C1 segment of cervical spinal cord (tissue), 14 donors: Measurements from ENCODE around the gene TUSC2.

Experiments
- DNase-seq, 14 donors: peaks; one replicate each; lab custom pipeline; 2025; lab: John Stamatoyannopoulos, UW

TUSC2 gene

DNA sequence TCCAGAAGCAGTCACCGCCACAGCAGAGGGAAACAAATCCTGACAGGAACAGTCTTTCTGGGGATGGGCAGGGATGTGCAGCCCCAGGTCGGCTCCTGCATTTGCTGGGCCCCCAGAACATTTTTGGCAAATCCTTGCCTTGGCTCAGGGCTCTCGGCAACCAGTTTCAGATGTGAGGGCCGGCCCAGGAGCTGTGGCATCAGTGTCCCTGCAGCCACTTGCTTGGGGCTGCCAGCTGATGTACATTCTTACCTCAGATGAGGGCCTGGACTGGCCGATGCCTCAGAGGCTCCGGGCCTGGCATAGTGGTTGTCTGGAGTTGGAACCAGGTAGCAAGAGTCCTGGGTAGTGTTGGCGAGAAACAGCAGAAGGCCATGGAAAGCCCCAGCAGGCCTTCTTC lies 26.8 kb upstream of the TUSC2 start:
- DNase-seq, result no peak

DNA sequence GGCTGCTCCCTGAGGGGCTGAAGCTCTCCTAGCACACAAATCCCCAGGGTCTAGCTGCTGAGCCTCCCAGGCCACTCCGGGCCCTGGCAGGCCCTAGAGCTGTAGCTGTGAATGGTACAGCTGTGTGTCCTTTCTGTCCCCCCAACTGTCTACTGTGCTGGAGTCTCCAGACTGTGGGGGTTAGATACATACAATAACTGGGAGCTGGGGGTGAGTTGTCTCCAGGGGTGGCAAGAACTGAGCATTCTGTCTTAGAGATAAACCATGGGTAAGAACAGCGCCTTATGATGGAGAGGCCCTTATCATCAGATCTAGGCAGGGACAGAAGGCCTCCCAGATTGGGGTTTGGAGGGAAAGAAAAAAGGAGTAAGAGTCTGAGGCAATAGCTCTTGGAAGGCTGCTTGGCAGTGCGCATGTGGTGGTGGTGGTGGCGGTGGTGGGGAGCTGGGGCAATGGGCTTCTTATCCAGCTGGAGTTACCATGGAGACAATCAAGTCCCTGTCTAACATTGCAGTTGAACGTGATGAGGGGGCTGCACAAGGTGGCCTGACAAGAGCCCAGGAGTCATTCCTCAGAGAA lies 26.3 kb upstream of the TUSC2 start:
- no peak for DNase-seq

DNA sequence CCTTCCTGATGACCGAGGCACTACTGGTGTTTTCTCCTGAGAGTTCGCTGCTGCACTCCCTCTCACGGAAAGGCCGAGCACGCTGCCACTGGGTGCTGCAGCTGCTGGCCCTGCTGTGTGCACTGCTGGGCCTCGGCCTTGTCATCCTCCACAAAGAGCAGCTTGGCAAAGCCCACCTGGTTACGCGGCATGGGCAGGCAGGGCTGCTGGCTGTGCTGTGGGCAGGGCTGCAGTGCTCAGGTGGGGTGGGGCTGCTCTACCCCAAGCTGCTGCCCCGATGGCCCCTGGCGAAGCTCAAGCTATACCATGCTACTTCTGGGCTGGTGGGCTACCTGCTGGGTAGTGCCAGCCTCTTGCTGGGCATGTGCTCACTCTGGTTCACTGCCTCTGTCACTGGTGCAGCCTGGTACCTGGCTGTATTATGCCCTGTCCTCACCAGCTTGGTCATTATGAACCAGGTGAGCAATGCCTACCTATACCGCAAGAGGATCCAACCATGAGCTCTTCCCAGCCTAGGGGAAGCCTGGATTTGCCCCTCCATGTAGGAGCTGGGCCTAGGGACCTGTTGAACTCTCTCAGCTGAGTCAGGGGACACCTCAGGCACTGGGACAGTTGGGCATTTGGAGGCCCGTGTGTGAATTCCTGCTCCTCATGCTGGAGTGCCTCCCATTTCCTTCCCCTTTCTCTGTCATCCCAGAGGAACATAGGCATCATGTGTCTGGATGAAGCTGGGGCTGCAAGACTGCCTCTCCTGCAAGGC lies 25.4 kb upstream of the TUSC2 start:
- no peak for DNase-seq

DNA sequence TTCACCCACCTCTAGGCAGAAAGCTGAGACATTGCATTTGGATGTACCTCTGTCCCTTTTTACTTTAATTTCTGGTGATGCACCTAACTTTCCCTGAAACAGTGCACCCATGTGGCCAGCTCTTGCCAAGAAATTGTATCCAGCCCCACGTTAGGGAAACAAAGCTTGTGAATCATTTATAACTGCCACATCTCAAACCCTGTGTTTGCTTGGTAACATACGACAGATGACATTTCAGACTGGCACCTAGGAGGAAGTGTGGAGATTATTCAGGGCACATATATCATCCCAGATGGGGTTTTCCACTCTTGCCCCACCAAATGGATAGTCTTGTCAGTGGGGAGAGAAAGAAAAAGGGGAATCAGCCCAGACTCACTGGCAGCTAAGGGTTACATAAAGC lies 24.8 kb upstream of the TUSC2 start:
- no peak for DNase-seq

DNA sequence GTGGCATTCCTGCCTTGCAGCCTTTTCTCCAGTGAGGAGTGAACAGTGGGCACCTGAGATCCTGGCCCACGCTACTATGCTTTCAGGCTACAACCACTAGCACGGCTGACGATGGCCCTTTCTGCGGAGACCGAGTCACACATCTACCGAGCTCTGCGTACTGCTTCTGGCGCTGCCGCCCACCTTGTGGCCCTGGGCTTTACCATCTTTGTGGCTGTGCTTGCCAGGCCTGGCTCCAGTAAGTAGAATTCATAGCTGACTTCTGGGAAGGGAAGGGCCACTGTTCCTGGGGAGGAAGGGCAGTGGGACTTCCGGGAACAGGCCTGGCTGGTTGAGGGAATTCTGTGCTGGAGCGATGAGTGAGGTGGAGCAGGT lies 23.3 kb upstream of the TUSC2 start:
- DNase-seq, result no peak

DNA sequence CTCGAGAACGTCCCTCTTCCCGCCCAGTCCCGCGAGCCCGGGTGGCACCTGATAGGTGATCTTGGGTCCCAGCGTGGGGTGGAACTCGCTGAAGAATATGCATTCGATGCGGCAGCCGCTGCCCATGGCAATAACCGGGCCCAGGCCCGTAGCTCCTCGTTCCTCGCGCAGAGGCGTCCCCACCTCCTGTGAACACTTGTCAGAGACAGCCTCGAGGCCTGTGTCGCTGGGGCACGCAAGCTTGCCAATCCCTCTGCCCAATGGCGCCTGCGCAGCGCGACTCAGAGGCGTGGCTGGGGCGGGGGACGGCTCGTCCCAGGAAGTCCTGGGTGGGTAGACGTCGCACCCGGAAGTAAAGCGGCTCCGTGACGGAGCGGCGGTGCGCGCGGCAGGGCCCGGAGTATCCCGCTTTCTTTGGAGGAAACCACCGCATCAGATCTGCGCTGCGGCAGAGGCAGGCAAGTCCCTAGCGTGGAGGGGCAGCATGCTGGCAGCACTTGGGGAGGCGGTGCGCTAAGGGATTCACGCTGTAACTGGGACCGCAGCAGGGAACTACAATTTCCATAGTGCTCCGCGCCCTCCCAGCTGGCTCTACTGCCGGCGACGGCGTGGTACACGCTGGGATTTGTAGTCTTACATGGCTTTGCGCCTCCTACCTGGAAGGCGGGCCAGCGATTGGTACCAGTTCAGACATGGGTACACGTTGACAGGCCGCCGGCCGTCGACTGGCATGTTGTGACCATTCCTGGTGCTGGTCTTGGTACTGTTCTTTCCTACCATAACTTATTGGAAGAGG lies 22.7 kb upstream of the TUSC2 start, which contains the start of the genes CYB561D2 and NPRL2:
CYB561D2 (plus strand) TSS at position 336 of the 796 bp plus-strand sequence. CDS start 572 bp downstream, outside the sequence.
NPRL2 (minus strand) TSS at position 249 of the 796 bp plus-strand sequence; CDS start at position 126, 123 bp downstream.
- peak; percentile 66 to 99 (median 97) for DNase-seq

DNA sequence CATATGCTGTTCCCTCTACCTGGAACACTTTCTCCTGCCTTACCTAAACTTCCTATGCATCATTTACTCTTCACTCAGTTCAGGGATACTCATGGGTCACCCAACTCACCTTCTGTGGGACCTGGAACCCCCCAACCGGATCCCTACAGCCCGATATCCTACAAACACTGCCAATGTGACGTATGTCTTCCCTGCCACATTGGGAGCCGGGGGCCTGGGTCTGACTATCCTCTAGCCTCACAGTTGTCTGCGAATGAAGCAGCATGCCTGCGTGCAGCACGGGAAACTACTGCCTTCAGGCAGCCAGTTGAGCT lies 22.1 kb upstream of the TUSC2 start:
- no peak for DNase-seq

DNA sequence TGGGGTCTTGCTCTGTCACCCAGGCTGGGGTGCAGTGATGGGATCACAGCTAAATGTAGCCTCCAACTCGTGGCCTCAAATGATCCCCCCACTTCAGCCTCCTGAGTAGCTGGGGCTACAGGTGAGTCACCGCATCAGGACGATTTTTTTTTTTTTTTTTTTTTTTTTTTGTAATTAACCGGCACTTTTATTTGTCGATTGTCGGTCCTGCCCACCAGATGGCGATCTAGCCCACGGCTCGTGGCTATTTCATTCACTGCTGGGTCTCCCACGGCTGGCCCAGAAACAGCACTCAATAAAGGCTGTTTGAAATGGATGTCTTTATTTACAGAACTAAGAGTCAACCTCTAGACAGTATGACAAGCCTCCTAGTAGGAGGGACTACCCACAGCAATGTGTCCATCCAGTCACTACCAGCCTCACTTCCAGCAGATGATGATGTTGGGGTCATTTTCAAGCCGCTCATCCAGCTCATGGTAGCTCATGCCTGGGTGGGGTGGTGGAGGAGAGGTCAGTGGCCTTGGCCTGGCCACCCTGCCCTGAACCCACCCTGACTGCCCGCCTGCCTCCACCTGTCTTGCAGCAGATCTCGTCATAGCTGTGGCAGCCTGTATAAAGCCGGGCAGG lies 19.3 kb upstream of the TUSC2 start:
- peak in 10 of 14 donors; percentile 12 to 68 (median 21) for DNase-seq

DNA sequence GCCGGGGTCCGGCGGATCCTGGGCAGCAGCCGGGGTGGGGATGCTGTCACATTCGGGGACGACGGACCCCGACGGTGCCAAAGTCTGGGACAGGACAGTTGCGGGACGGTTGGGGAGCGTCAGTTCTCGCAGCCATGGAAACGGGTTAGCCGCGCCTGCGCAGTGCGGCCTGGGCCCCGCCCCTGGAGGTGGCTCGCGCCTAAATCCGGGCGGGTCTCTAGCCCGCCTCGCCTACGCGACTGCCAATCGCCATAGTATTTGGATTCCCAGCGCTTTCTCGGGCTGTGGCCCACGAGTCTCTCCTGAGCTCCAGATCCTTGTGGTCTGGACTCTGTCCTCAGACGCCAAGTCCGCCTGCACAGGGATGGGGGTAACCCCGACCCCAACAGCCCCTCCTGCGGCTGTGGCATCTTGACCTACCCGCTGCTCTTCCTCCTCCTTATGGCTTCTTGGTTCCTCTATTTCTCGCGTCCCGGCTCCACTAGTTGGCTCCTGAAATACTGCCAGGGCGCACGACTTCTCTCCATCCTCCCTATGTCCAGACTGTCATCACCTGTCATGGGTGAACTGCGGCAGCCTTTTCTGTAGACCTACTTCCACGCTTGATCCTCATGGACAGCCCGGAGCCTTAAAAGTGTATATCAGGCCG lies 17.7 kb upstream of the TUSC2 start, which contains the start of gene ZMYND10:
ZMYND10 (minus strand) TSS at position 147 of the 649 bp plus-strand sequence. CDS start 153 bp downstream, outside the sequence.
- DNase-seq, result peak in 2 of 14 donors; percentile 10 to 40

DNA sequence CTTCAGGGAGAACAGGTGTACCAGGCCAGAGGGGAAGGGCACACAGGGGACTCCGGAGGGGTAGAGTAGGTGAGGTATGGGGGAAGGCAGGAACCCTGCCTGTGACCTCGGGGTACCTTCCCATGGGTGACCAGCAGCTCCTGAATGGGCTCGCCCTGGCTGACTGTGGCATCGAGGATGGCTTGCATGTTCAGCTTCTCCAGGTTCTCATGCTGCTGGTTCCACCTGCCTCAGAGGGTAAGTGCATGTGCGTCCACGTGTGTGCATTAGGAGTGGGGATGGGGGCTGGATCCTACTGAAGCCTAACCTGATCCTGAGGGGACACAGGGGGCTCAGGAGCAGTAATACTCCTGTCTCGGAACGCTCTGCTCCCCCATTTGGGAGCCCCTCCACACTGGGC lies 17.0 kb upstream of the TUSC2 start:
- no peak for DNase-seq

DNA sequence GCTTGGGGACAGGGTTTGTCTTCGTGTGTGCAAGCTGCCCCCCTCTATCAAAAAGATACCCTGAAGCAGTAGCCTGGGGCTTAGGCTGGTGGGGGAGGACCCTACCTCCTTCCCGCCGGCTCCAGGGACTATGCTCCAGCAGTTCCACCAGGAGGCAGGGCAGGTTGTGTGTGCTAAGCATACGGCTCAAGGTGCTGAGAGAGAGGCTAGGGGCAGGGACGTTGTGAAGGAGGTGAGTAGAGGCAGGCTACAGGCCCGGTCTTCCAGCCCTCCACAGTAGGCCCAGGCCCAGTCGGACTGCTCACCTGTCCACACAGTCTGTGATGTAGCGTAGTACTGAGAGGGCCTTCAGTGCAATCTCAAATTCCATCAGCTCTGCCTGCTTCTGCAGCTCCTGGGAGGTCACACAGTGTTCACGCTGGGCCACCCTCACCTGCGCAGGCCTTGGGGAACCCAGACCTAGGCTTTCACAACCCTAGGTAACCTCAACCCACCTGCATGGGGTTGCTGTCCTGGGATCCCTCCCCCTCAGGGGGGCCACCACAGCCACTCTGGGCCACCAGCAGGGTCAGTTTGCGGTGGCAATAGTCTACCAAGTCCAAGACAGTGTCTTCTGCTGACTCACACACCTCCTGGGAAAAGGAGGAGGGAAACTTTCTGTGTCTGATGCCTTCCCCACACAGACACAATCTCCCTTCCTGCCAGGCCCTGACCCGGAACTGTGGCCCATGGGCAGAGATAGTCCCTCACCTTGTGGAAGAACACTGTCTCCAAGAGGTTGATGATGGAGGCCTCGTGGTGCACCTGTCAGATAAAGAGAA lies 15.0 kb upstream of the TUSC2 start:
- DNase-seq, result no peak

DNA sequence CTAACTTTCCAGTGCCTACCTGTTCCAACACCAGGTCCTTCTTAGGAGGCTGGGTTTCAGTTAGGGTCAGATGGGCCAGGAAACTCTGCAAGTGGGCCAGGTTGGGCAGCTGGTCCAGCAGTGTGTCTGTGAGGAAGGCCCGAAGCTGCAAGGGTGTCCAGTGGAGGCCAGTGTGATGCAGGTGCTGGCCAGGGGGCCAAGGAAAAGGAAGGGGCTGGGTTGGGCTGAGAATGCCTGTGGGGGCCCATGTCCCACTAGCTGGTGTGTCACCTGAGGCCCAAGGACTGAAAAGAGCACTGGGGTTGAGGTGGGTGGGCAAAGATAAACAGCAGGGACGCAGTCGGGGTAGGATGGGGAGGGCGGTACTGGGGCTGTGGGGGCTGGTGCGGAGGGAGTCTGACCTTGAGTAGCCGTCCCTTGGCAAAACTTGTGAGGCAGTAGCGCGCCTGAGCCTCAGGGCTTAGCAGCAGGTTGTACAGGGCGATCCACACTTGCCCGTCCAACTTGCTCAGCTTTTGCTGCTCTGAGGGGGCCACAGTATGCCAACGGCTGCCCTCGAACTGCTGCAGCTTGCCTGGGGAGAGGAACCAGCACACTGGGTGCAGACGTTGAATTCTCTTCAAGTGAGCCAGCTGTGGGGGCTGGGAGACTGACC lies 14.1 kb upstream of the TUSC2 start:
- DNase-seq, result no peak

DNA sequence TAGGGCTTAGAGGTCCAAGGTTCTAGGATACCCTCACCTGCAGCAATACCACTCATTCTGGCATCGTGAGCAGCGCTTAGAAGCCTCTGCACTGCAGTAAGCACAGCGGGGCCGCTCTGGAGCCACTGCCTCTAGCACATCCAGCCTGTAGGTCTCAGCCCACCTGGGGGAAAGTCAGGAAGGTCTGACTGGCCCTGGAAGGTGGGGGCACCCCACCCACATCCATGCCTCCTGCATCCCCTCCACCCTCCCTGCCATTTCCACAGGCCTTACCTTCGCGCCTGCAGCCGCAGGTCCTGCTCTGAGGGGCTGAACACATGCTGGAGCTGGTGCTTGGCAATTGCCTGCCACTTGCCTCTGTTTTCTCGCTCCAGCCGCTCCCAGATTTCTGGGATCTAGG lies 13.5 kb upstream of the TUSC2 start:
- DNase-seq, result no peak

DNA sequence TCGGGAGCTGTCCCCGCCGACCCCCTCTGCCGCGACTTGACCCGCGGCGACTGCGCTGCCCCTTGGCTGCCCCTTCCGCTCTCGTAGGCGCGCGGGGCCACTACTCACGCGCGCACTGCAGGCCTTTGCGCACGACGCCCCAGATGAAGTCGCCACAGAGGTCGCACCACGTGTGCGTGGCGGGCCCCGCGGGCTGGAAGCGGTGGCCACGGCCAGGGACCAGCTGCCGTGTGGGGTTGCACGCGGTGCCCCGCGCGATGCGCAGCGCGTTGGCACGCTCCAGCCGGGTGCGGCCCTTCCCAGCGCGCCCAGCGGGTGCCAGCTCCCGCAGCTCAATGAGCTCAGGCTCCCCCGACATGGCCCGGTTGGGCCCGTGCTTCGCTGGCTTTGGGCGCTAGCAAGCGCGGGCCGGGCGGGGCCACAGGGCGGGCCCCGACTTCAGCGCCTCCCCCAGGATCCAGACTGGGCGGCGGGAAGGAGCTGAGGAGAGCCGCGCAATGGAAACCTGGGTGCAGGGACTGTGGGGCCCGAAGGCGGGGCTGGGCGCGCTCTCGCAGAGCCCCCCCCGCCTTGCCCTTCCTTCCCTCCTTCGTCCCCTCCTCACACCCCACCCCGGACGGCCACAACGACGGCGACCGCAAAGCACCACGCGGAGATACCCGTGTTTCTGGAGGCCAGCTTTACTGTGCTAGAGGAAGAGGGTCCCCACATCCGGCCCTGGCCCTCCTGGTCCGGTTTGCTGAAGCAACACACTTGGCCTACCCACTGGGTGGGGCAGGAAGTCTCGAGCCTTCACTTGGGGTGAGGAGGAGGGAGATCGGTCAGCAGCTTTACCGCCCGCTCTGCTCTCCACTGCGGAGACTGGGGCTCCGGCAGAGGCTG lies 12.7 kb upstream of the TUSC2 start, which contains the start of gene RASSF1:
RASSF1 (minus strand) TSS at position 389 of the 882 bp plus-strand sequence; CDS start at position 358, 31 bp downstream.
- peak in 4 of 14 donors; percentile 32 to 38 (median 36) for DNase-seq

DNA sequence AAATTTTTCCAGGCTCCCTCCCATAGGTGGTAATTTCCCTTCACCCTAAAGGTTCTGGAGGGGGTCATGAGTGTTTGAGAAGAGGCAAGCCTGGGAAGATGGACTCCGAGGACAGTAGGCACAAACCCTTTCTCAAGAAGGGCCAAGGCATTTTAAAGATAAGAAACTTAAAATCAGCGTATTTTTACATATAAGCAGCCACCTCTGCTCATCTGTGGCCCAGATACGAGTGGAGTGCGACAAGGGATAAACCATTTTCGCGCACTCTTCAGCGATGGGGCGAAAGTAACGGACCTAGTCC lies 12.1 kb upstream of the TUSC2 start:
- DNase-seq, result no peak

DNA sequence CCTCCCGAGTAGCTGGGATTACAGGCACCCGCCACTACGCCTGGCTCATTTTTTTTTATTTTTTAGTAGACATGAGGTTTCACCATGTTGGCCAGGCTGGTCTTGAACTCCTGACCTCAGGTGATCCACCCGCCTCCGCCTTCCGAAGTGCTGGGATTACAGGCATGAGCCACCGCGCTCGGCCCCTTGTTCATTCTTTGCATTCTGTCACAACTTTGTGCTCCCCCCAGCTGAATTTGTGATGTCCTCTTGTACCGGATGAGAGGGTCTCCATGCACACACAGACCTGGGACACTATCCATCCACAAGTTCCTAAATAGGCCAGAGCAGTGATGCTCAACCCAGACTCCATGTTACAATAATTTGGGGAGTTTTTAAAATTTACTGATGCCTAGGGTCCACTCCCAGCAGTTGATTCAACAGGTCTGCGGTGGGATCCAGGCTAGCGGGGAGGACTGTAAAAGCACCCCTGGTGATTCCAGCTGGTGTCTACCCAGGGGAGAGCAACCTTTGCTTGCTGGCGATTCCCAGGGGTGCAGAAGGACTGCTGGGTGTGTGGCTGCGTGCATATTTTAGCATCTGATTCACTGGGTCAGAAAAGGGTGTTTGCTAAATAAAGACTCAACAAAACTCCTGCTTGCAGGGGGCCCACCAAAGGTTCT lies 11.6 kb upstream of the TUSC2 start:
- no peak for DNase-seq

DNA sequence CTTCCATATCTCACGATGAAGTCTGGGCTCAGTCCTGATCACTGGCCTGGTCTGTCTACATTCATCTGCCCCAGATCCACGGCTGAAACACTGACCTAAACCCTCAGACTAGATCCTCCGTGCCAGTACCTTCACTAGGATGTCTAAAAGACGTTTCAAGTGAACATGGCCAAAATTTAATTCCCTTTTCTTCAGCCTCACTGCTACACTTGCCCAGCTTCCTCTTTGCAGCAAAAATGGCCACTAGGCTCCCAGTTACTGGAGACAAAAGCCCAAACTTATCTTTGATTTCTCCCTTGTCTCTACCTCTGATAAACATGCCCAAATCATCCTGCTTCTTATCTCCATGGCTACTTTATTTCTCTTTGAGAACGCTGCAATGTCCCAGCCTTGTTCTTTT lies 10.9 kb upstream of the TUSC2 start:
- DNase-seq, result no peak

DNA sequence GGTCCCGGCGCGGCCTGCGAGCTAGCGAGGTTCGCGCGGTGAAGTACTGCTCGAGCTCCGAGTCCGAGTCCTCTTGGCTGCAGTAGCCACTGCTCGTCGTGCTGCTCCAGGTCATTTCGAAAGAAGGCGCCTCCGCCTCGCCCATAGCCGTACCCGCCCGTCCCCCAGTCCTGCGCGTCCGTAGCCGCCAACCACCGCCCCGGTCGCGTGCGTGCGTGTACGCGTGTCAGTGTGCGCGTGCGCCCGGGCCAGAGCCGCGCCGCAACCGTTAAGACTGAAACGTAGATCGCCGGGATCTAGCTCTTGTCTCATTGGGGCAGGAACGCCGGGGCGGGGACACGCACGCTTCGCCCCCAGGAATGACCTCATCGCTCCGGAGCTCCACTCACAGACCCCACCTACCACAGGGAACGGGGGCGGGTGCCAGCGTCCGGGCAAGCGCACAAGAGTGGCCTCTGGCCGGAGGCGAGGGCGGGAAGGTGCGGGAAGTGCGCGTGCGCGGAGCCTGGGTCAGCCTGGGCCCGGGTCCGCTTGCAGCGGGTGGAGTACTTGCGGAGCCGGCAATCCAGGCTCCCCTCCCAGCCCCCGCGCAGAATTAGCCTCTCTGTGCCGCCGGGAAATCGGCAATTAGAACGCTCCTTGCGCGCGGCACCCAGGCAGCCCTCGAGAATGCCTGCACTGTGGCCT lies 9.3 kb upstream of the TUSC2 start:
- peak; percentile 82 to 99 (median 96) for DNase-seq
